Epithelial cell of alveolus of lung (primary cell): ENCODE measurements around the gene TCF19. TPM values are rescaled to one million over a fixed set of nuclear protein-coding genes. Genes with fewer than 3 reads are reported as not detected.

Source experiments
- total RNA-seq: library from RNA; depleted of rRNA; stranded (reverse); fragments of >200 nt; gene quantifications from 2 replicates; pipeline ENCODE4 v1.2.1, GENCODE V29; 2015

The TCF19 gene, protein sequence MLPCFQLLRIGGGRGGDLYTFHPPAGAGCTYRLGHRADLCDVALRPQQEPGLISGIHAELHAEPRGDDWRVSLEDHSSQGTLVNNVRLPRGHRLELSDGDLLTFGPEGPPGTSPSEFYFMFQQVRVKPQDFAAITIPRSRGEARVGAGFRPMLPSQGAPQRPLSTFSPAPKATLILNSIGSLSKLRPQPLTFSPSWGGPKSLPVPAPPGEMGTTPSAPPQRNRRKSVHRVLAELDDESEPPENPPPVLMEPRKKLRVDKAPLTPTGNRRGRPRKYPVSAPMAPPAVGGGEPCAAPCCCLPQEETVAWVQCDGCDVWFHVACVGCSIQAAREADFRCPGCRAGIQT
- 2.7 and 21.2 TPM in 2 replicates for total RNA-seq

DNA sequence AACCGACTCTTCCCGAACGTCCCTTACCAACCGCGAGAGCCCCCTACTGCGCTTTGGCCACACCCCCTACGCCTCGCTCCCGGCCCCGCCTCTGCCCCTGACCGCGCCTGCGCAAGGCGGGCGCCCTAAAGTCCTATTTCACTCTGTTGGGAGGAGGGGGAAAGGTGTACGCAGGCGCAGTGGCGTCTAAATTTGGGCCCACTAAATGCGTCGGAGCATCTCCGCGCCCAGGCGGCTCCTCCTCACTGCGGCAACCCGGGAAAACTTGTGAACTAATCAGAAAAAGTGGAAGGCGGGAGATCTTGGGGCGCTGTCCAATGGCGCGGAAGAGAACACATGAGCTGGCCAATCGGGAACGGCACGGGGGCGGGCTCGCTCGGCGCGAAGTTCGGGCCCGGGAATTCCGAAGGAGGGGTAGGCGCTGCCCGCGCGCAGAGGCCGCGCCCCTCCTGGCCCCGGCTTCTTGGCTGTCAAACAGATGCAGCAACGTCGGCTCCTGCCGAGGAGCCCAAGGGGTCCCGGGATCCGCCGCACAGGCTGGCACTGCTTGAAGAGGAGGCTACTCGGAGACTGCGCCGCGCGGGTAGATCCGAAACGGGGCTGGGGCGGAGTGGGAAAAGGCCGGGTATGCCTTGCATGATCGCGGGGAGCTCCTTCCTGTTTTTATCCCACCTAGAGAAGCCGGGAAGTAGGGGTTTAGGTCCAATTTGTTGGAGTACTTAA is at the start of gene TCF19:
Gene TCF19, plus strand, starts transcription at position 450 of the 723 bp plus-strand sequence. CDS start 881 bp downstream, outside the sequence.

DNA sequence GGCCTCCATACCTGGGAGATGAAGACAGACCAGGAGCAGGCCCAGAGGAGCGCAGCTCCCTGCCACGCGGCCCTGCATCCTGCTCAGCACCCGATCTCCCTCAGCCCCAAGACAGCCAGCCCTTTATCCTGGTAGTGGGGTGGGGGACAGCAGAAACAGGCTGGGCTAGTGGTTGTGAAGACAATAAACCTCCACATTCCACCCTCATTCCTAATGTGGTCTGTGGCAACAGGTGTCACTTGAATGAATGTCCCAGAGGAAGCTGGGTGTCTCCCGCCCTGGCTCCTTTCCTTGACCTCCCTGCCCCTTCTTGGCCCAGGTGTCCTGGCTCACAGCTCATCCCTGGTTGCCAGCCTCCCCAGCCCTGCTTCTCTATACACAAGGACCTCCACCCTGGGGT is 45.9 kb upstream of the TCF19 start, which contains the start of gene C6orf15:
Gene C6orf15, minus strand, starts transcription at position 98 of the 400 bp plus-strand sequence. Its CDS starts 20 bp downstream, at position 78.

DNA sequence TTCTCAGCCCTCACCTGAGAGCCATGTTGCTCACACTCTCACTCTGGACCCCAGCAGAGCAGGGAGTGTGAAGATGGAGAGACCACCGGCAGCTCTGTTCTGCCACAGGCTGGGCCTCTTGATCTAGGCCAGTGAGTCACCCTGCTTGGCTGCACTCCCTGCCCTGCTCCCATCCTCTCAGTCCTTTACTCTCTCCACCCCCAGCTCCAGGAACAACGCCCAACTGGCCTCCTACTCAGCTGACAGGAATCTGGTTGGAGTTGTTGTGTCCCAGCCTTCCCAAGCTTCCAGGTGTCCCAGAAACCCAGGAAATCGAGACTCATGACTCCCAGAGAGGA is 43.9 kb upstream of the TCF19 start, which contains the start of gene PSORS1C1:
Gene PSORS1C1, plus strand, starts transcription at position 260 of the 338 bp plus-strand sequence. CDS start 14,833 bp downstream, outside the sequence.

DNA sequence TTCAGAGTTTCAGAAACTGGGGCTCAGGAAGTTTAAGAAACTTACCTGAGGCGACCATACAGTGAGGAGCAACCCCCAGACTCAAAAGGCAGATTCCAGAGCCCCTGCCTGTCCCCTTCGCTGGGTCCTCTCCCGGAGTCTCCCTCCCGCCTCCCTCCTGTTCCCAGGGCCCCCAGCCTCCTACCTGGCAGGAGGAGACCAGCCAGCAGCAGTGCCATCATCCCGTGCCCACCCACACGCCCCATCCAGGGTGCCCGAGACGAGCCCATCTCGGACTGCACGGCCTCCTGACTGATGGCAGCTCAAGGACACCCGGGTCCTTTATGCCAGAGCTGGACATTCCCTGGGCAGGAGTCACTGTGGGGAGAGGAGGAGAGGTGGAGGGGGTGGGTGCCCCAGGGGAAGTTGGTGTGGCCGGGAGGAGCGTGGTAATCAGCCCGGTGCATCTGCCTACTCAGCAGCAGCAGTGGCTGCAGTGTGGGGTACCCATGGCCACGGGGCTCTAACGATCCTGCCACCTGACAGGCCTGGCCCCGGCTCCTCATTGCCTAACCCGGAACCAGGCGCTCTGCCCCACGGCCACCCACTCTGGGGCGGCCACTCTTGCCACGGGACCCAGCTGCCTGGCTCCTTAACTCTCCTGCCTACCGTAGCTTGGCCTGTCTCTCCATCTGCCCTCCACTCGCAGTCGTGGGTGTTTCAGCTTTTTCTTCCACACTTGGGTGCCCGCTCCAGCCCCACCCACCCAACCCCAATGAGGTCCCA is 38.1 kb upstream of the TCF19 start, which contains the start of gene CDSN:
Gene CDSN, minus strand, starts transcription at position 296 of the 765 bp plus-strand sequence. Its CDS starts 27 bp downstream, at position 269.

DNA sequence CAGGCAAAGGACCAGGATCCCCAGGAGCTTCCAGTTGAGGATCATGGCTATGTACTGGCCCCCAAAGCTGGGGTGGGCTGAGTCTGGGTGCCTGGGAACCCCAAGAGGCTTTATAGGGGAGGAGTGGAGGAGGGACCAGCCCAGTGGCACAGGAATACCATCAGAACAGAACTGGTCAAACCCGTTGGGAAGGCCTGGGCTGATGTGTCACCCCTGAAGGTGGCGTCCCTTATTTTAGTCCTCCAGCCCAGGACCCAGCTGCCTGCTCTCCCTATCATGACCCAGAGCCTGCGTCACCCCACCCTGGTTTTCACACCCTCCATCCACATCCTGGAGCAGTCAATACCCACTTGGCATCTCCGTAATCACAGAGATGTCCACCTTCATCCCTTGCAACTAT is 19.4 kb upstream of the TCF19 start, which contains the start of gene PSORS1C2:
Gene PSORS1C2, minus strand, starts transcription at position 85 of the 400 bp plus-strand sequence. Its CDS starts 40 bp downstream, at position 45.

DNA sequence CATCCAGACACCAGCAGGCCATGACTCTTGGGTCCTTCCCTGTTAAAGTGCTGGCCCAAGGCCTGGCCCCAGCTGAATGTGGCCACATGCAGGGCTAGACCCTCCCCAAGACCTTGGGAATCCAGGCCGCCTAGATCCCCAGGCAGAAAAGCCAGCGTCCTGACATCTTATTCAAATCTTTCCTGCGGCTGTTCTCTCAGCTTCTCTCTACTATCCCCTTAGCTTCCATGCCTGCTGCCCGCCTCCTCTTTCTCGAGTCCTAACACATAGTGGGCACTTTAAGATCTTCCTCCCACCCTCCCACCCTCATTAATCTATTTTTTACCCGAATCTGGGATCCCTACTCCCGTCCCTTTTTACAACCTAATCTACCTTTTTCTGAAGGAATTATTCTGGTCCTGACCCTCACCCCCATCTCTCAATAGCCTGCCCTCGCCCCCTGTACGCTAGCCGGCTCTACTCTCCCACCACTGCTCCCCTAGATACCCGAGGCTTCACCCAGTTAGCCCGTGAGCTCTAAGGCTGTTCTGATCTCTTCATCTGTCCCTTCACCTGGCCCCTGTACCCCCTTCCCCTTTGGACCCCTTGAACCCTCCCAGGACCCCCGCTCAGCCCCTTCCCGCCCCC is 763 bp upstream of the TCF19 start, which contains the start of gene CCHCR1:
Gene CCHCR1, minus strand, starts transcription at position 290 of the 627 bp plus-strand sequence. Its CDS starts 202 bp downstream, at position 88.

DNA sequence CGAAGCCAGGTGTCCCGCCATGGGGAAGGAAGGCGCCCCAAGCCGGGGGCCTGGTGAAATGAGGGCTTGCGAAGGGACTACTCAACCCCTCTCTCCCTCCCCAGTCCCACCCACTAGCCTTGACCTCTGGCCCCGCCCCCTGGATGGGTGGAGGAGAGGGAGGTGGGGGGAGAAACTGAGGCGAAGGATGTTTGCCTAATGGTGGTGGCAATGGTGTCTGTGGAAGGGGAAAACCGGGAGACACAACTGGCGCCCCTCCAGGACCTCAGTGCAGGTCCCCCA is 12.2 kb downstream of the TCF19 start, which contains the start of gene POU5F1:
Gene POU5F1, minus strand, starts transcription at position 83 of the 282 bp plus-strand sequence. Its CDS starts 62 bp downstream, at position 21.

Other genes starting within 250 kb of the TCF19 start
- 14.1 and 14.5 TPM in 2 replicates for gene VARS2, start 244.4 kb upstream of the TCF19 start, total RNA-seq
- gene SFTA2, start 226.4 kb upstream of the TCF19 start, total RNA-seq, result not detected in 2 replicates
- gene MUCL3, start 217.6 kb upstream of the TCF19 start, total RNA-seq, result not detected in 2 replicates
- not detected in 2 replicates for gene MUC21, start 174.9 kb upstream of the TCF19 start, total RNA-seq
- not detected in 2 replicates for gene MUC22, start 148.1 kb upstream of the TCF19 start, total RNA-seq
- gene C6orf15, start 46.0 kb upstream of the TCF19 start, total RNA-seq, result 0.65 TPM in 1 of 2 replicates, not detected in the other
- gene PSORS1C1, start 43.8 kb upstream of the TCF19 start, total RNA-seq, result under 0.01 and 0.16 TPM in 2 replicates
- gene CDSN, start 38.1 kb upstream of the TCF19 start, total RNA-seq, result 0.13 TPM in 1 of 2 replicates, not detected in the other
- not detected in 2 replicates for gene PSORS1C2, start 19.5 kb upstream of the TCF19 start, total RNA-seq
- 15.9 and 17.8 TPM in 2 replicates for gene CCHCR1, start 787 bp upstream of the TCF19 start, total RNA-seq
- gene POU5F1, start 12.1 kb downstream of the TCF19 start, total RNA-seq, result not detected in 2 replicates
- 494 and 516 TPM in 2 replicates for gene HLA-C, start 113.5 kb downstream of the TCF19 start, total RNA-seq
- 289 and 417 TPM in 2 replicates for gene HLA-B, start 198.6 kb downstream of the TCF19 start, total RNA-seq
- gene MICA, start 245.0 kb downstream of the TCF19 start, total RNA-seq, result 13.7 and 29.2 TPM in 2 replicates